Glutamatergic neuron (in vitro differentiated cells): ENCODE data around the gene SUB1. TPM values are rescaled to one million over a fixed set of nuclear protein-coding genes. Genes with fewer than 3 reads are reported as not detected.

ENCODE experiments used
- DNase-seq: peaks from one replicate; pipeline ENCODE4 v3.0.0; 2022
- H3K27ac Mint-ChIP-seq: one replicate; pipeline ENCODE4 v1.8.0; 2020; ENCODE audit warnings: mild to moderate bottlenecking, mixed read lengths, inconsistent platforms; ENCODE audit not compliant: unreplicated experiment
- H3K27me3 Mint-ChIP-seq: one replicate; pipeline ENCODE4 v1.8.0; 2020; ENCODE audit warnings: mild to moderate bottlenecking, moderate library complexity, mixed read lengths, inconsistent platforms; ENCODE audit not compliant: unreplicated experiment
- H3K36me3 Mint-ChIP-seq: one replicate; pipeline ENCODE4 v1.8.0; 2020; ENCODE audit warnings: mild to moderate bottlenecking, mixed read lengths, inconsistent platforms; ENCODE audit not compliant: unreplicated experiment
- H3K4me1 Mint-ChIP-seq: one replicate; pipeline ENCODE4 v1.8.0; 2020; ENCODE audit warnings: mild to moderate bottlenecking, low read depth, mixed read lengths, inconsistent platforms; ENCODE audit not compliant: unreplicated experiment
- H3K4me3 Mint-ChIP-seq: one replicate; pipeline ENCODE4 v1.8.0; 2020; ENCODE audit warnings: mild to moderate bottlenecking, mixed read lengths, inconsistent platforms; ENCODE audit not compliant: unreplicated experiment
- H3K9me3 Mint-ChIP-seq: one replicate; pipeline ENCODE4 v1.8.0; 2020; ENCODE audit warnings: mild to moderate bottlenecking, moderate library complexity, mixed read lengths, inconsistent platforms; ENCODE audit not compliant: unreplicated experiment
- total RNA-seq: library from RNA; stranded (reverse); fragmentation: NEBNext Ultra II Directional; extraction: Animal tissue kit (Norgen Biotek cat#: 25700); gene quantifications from one replicate; pipeline ENCODE4 v1.2.1, GENCODE V29; 2021; ENCODE audit not compliant: unreplicated experiment
- TF ChIP-seq, protein P1 (sequence below): fragments of 200-600 bp; sonication (generic); IDR thresholded peaks from one replicate; pipeline ENCODE4 v1.5.0; 2021; ENCODE audit not compliant: partially characterized antibody, unreplicated experiment

Gene SUB1
- total RNA-seq, 1 donor from 2014 or later: 172 TPM

DNA sequence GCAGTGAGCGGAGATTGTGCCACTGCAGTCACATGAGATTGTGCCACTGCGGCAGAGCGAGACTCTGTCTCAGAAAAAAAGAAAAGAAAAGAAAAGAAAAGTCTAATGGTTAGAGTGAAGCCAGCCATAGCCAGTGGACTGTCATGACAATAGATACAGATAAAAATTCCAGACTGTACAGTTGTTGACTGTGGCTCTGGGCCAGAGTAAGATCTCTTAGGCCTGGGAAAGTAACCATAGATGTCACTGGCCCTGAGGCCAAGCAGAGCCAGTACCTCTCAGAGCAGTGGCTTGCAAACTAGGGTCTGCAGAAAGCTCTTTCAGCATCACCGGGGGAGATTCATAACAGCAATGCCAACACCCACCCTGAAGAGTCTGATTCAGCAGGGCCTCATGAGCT is 44.1 kb upstream of the SUB1 start:
- DNase-seq: no peak
- no peak overlapping the region for H3K4me3 Mint-ChIP-seq
- H3K4me1 Mint-ChIP-seq: no peaks in the 10 kb centered on the region
- H3K36me3 Mint-ChIP-seq: no peaks in the 10 kb centered on the region
- no peak overlapping the region for H3K27ac Mint-ChIP-seq
- TF ChIP-seq, protein P1, sequence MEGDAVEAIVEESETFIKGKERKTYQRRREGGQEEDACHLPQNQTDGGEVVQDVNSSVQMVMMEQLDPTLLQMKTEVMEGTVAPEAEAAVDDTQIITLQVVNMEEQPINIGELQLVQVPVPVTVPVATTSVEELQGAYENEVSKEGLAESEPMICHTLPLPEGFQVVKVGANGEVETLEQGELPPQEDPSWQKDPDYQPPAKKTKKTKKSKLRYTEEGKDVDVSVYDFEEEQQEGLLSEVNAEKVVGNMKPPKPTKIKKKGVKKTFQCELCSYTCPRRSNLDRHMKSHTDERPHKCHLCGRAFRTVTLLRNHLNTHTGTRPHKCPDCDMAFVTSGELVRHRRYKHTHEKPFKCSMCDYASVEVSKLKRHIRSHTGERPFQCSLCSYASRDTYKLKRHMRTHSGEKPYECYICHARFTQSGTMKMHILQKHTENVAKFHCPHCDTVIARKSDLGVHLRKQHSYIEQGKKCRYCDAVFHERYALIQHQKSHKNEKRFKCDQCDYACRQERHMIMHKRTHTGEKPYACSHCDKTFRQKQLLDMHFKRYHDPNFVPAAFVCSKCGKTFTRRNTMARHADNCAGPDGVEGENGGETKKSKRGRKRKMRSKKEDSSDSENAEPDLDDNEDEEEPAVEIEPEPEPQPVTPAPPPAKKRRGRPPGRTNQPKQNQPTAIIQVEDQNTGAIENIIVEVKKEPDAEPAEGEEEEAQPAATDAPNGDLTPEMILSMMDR: no peak
- no peaks in the 10 kb centered on the region for H3K27me3 Mint-ChIP-seq
- H3K9me3 Mint-ChIP-seq: no peaks in the 10 kb centered on the region

DNA sequence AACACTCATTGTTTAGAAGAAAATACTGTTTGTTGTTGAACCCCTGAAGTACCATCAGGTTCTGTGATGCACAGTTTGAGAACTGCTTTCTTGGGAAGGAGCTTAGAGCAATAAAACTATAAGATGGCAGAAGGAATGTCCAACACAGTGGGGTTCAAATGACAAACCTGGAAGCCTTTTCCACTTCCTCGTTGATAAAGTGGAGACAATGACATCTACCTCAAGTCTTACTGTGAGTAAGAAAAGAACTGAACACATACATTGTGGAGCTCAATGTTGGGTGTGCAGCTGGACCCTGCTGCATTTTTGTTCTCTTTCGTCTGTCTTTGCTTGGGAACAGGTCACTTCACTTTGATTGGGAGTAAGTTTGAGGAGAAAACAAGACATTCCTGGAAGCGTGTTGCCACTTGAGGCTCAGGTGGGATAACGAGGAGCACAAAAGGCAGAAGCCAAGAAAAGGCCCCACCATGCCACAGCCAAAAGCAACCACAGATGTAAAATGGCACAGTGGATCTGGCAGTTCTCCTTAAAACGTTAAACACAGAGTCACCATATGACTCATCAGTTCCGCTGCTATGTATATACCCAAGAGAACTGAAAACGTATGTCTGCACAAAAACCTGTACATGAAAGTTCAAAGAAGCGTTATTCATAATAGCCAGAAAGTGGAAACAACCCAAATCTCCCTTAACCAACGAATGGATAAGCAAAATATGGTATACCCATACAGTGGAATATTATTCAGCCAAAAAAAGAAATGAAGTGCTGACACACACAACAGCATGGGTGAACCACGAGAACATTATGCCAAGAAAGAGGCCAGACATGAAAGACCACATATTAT is 42.9 kb upstream of the SUB1 start:
- Mint-ChIP-seq H3K9me3 (no peaks in the 10 kb centered on the region), H3K4me3 (no peak overlapping the region), H3K27ac (no peak overlapping the region), H3K4me1 (no peaks in the 10 kb centered on the region), H3K36me3 (peaks cover 4% of the 10 kb centered on the region), H3K27me3 (no peaks in the 10 kb centered on the region)
- TF ChIP-seq, protein P1: no peak
- DNase-seq: no peak

- TF ChIP-seq, protein P1: no peak
- Mint-ChIP-seq H3K27me3 (no peaks in the 10 kb centered on the region), H3K4me1 (no peaks in the 10 kb centered on the region), H3K9me3 (no peaks in the 10 kb centered on the region), H3K4me3 (no peak overlapping the region), H3K27ac (no peak overlapping the region), H3K36me3 (peaks cover 6% of the 10 kb centered on the region)
- DNase-seq: no peak
These were observed 42.1 kb upstream of the SUB1 start for GRCh38 chr5:32543291-32543690.

DNA sequence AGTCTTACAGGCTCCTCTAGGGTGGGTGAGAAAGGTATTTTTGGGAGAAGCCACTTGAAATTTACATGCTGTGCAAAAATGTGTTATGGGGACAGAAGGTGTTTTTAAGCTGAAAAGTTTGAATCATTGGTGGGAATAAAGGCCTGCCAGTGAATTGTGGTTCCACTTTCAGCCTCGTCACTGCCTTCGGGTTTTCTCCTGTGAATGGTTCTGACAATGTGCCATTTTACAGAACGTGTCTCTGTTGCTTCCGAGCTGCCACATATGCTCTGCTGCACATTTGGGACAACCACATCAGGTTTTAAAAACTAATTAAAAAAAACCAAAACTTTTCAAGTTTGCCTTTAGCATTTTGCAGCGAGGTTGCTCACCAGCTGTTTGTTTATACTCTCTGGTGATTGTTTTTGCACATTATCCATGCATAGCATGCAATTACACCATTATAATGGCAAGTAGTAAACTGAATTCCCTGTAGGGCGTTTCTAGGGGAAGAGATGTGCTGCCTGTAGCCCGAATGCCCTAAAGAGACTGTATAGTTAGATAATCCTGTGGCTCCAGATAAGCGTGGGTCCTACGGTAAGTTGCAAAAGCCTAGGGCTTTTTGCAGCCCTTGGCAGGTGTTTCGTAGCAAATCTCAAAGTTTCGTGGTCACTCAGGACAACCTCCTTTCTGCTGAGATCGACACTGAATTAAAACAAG is 40.1 kb upstream of the SUB1 start:
- DNase-seq: no peak
- Mint-ChIP-seq H3K4me3 (no peak overlapping the region), H3K36me3 (peaks cover 6% of the 10 kb centered on the region)

More for the DNA sequence above, 40.1 kb upstream of the SUB1 start:
- TF ChIP-seq, protein P1: no peak
- Mint-ChIP-seq H3K27ac (no peak overlapping the region), H3K9me3 (no peaks in the 10 kb centered on the region), H3K27me3 (no peaks in the 10 kb centered on the region), H3K4me1 (no peaks in the 10 kb centered on the region)
